Neuronal stem cell (in vitro differentiated cells): ENCODE data around the gene KANK2.
"Not testable (repeated sequence)": the region's sequence is repeated elsewhere in the genome, so short reads cannot be mapped to it uniquely, and the experiment has no call there.

Source experiments
- DNase-seq: peaks from one replicate; pipeline ENCODE4 v3.0.0-alpha.2; 2013; ENCODE audit warnings: low spot score
- H2AFZ ChIP-seq: one replicate; pipeline ENCODE4 v1.6.1; 2013; ENCODE audit warnings: mild to moderate bottlenecking, low read length, inconsistent platforms
- H2AK5ac ChIP-seq: 2 replicates; pipeline ENCODE4 v1.6.1; 2013; ENCODE audit warnings: low read depth, mild to moderate bottlenecking, inconsistent platforms, low read length, moderate library complexity, mixed read lengths
- H2BK120ac ChIP-seq: 2 replicates; pipeline ENCODE4 v1.6.1; 2013; ENCODE audit warnings: low read depth, mild to moderate bottlenecking, inconsistent platforms, low read length, moderate library complexity, mixed read lengths
- H2BK12ac ChIP-seq: one replicate; pipeline ENCODE4 v1.6.1; 2013; ENCODE audit warnings: low read length, inconsistent platforms
- H2BK15ac ChIP-seq: 2 replicates; pipeline ENCODE4 v1.6.1; 2013; ENCODE audit warnings: mild to moderate bottlenecking, low read length, inconsistent platforms, mixed read lengths
- H2BK5ac ChIP-seq: one replicate; pipeline ENCODE4 v1.6.1; 2013; ENCODE audit warnings: inconsistent platforms, mild to moderate bottlenecking, low read length, moderate library complexity
- H3K14ac ChIP-seq: one replicate; pipeline ENCODE4 v1.6.1; 2013; ENCODE audit warnings: low read length, inconsistent platforms
- H3K18ac ChIP-seq: 2 replicates; pipeline ENCODE4 v1.6.1; 2013; ENCODE audit warnings: low read length, inconsistent platforms
- H3K23ac ChIP-seq: 2 replicates; pipeline ENCODE4 v1.6.1; 2013; ENCODE audit warnings: low read depth, mild to moderate bottlenecking, mixed read lengths, low read length, inconsistent platforms; ENCODE audit not compliant: poor library complexity
- H3K27ac ChIP-seq: replicated peaks from 3 replicates; pipeline ENCODE4 v1.5.1; 2013; ENCODE audit warnings: low read length, inconsistent platforms
- H3K27me3 ChIP-seq, 3 experiments: 2 replicates each; pipeline ENCODE4 v1.6.1; 2013; ENCODE audit warnings: low read length in 3 of 3, mild to moderate bottlenecking in 2 of 3, inconsistent platforms in 1 of 3, low read depth in 1 of 3, mixed read lengths in 1 of 3, moderate library complexity in 1 of 3; ENCODE audit not compliant: control insufficient read depth in 3 of 3, insufficient read depth in 3 of 3
- H3K36me3 ChIP-seq, 2 donors: replicated peaks in 1 of 2; 2 replicates each; pipeline ENCODE4 v1.6.1; 2013; ENCODE audit warnings: low read length in 2 of 2; ENCODE audit not compliant: control insufficient read depth in 2 of 2, insufficient read depth in 2 of 2
- H3K4ac ChIP-seq: 2 replicates; pipeline ENCODE4 v1.6.1; 2013; ENCODE audit warnings: inconsistent platforms, mild to moderate bottlenecking, low read length, moderate library complexity
- H3K4me1 ChIP-seq, 2 donors: 1 replicate in 1 of 2; 2 replicates in 1 of 2; pipeline ENCODE4 v1.6.1; 2013; ENCODE audit warnings: low read length in 2 of 2, low read depth in 1 of 2; ENCODE audit not compliant: control insufficient read depth in 2 of 2, insufficient read depth in 1 of 2
- H3K4me2 ChIP-seq: one replicate; pipeline ENCODE4 v1.6.1; 2013; ENCODE audit warnings: mild to moderate bottlenecking, low read length, inconsistent platforms; ENCODE audit not compliant: insufficient read depth, poor library complexity, severe bottlenecking
- H3K4me3 ChIP-seq, 2 donors: 2 replicates each; pipeline ENCODE4 v1.5.1; 2013; ENCODE audit warnings: low read length in 2 of 2, mild to moderate bottlenecking in 2 of 2, inconsistent platforms in 1 of 2, moderate library complexity in 1 of 2
- H3K79me1 ChIP-seq: one replicate; pipeline ENCODE4 v1.6.1; 2013; ENCODE audit warnings: low read depth, mild to moderate bottlenecking, inconsistent platforms, low read length, moderate library complexity
- H3K9ac ChIP-seq: one replicate; pipeline ENCODE4 v1.6.1; 2013; ENCODE audit warnings: mild to moderate bottlenecking, low read depth, low read length, inconsistent platforms; ENCODE audit not compliant: poor library complexity
- H3K9me3 ChIP-seq, 2 donors: replicated peaks in 1 of 2; 2 replicates each; pipeline versions ENCODE3 to v1.6.1; 2013; ENCODE audit warnings: low read length in 2 of 2, mild to moderate bottlenecking in 2 of 2, inconsistent platforms in 1 of 2, low read depth in 1 of 2, mixed read lengths in 1 of 2, moderate library complexity in 1 of 2; ENCODE audit not compliant: control insufficient read depth in 2 of 2, insufficient read depth in 1 of 2
- H4K8ac ChIP-seq: one replicate; pipeline ENCODE4 v1.6.1; 2013; ENCODE audit warnings: low read depth, mild to moderate bottlenecking, inconsistent platforms, low read length, moderate library complexity
- H4K91ac ChIP-seq: one replicate; pipeline ENCODE4 v1.6.1; 2013; ENCODE audit warnings: low read length, low read depth, mild to moderate bottlenecking, inconsistent platforms; ENCODE audit not compliant: poor library complexity
- WGBS, 2 donors: extraction: QIAGEN DNeasy Blood & Tissue Kit; methylation state at CpG; one replicate each; pipeline ENCODE4 v1.1.7; 2013; ENCODE audit warnings: missing lambda C conversion rate in 2 of 2, mixed read lengths in 1 of 2; ENCODE audit not compliant: insufficient read length in 2 of 2, insufficient replicate concordance in 1 of 2; ENCODE audit errors: extremely low coverage in 2 of 2; 5-methylcytosine and 5-hydroxymethylcytosine counted together

KANK2 gene

DNA sequence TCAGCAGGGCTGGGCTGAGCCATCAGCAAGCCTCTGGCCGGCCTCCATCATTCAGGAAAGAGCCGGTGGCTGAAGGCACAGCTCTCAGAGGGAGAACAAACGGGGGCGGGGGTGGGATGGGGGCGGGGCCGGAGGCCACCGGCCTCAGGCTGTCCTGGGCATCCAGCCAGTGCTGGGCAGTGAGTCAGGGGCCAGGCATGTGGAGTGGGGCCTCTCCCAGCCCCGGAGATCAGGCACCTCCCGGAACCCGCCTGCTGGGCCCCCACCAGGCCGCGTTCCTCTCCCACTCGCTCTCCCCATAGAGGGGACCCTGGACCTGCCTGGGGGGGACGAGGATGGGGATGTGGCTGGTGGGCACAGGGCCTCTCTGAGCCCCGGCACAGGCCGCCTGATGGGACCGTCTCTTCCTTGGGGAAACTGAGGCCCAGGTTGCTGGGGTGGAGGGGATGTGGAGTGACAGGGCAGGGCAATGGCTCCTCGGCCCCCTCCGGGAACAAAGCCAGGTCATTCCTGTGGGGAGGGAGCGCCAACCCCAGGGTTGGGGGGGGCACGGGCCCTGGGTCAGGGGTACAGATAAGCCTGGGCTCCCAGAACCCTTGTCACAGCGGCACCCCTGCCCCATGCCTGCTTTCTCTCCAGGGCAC, 54.7 kb downstream of the KANK2 start:
- Histone ChIP-seq H3K27ac (peak overlapping the region; percentile 66), H3K9me3 (peaks cover 0 to 6% of the 10 kb centered on the region in 2 donors), H3K36me3 (peaks cover 17 to 43% of the 10 kb centered on the region in 2 donors), H2BK15ac (peak overlapping the region; percentile 77), H3K9ac (peak overlapping the region; percentile 24), H2AFZ (peak overlapping the region; percentile 15), H3K4ac (peak overlapping the region; percentile 37), H3K4me1 (peaks cover 30 to 32% of the 10 kb centered on the region in 2 donors), H3K4me3 (no peak overlapping the region), H4K91ac (no peak overlapping the region), H2BK120ac (peak overlapping the region; percentile 100), H3K18ac (peak overlapping the region; percentile 96), H2BK12ac (peak overlapping the region; percentile 60), H4K8ac (no peak overlapping the region), H3K79me1 (peaks cover 4% of the 10 kb centered on the region), H3K23ac (peak overlapping the region; percentile 95), H3K14ac (peak overlapping the region; percentile 57), H2AK5ac (peak overlapping the region; percentile 99), H3K4me2 (peak overlapping the region; percentile 22), H3K27me3 (no peaks in the 10 kb centered on the region), H2BK5ac (peak overlapping the region; percentile 97)
- no CpG with 5 or more reads among the region's 22 CpGs for WGBS, 2 donors
- DNase-seq: peak; percentile 57

DNA sequence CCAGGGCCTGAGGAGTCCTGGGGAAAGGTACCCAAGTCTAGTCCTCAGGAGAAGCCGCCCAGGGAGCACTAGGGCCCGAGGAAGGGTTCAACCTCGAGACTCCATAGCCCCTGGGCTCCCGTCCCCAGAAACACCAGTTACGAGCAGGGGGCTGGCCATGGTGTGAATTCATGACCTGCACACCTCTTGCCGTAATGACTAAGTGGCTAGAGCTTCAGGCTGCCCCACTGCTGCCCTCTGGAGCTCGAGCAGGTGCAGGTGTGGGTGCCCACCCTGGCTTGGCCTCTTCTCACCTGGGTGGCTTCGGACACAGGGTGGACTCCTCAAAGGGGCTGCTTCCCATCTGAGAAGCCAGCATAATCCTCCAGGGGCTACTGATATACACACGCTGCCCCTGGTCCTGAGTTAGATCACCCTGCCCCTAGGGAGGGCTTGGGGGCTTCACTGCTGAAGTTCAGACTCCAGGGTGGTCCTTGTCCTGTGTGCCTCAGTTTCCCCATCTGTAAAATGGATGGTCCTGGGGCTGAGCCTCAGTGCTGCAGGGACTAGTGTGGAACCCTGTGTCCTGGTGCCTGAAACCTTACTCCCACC, 55.3 kb downstream of the KANK2 start:
- Histone ChIP-seq H3K14ac (no peak overlapping the region), H2BK5ac (peak overlapping the region; percentile 66), H3K4ac (no peak overlapping the region), H3K27me3 (no peaks in the 10 kb centered on the region), H3K4me2 (peak overlapping the region; percentile 14), H3K23ac (peak overlapping the region; percentile 95), H4K8ac (no peak overlapping the region), H3K79me1 (peaks cover 4% of the 10 kb centered on the region), H3K4me3 (no peak overlapping the region), H3K4me1 (peaks cover 32 to 33% of the 10 kb centered on the region in 2 donors), H3K36me3 (peaks cover 14 to 37% of the 10 kb centered on the region in 2 donors), H3K9ac (no peak overlapping the region), H2AK5ac (peak overlapping the region; percentile 4), H2BK120ac (peak overlapping the region; percentile 88), H3K9me3 (peaks cover 0 to 6% of the 10 kb centered on the region in 2 donors), H2AFZ (peak overlapping the region; percentile 15), H3K18ac (peak overlapping the region; percentile 96), H2BK15ac (peak overlapping the region; percentile 77), H2BK12ac (peak overlapping the region; percentile 75), H3K27ac (peak overlapping the region; percentile 25), H4K91ac (no peak overlapping the region)
- no peak for DNase-seq
- no CpG with 5 or more reads among the region's 9 CpGs for WGBS, 2 donors

DNA sequence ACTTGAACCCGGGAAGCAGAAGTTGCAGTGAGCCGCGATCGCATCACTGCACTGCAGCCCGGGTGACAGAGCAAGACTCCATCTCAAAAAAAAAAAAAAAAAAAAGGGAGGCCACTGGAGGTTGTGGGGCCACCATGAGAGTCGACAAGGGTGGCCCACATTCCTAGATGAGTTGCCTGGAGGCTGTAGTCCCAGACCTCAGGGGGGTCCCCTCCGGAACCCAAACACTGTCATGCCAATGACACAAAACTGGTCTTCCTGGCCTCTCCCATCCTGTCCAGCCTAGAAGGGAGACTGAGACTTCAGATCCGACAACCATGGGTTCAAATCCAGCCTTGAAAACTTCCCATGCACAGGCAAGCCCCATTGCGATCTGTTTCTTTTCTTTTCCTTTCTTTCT, 56.4 kb downstream of the KANK2 start:
- Histone ChIP-seq H3K18ac (no peak overlapping the region), H2BK120ac (no peak overlapping the region), H3K79me1 (peaks cover 4% of the 10 kb centered on the region), H3K9me3 (peaks cover 0 to 3% of the 10 kb centered on the region in 2 donors), H2AK5ac (no peak overlapping the region), H4K8ac (no peak overlapping the region), H3K4ac (no peak overlapping the region), H2AFZ (no peak overlapping the region), H3K27ac (no peak overlapping the region), H3K14ac (no peak overlapping the region), H2BK12ac (no peak overlapping the region), H3K36me3 (peaks cover 10 to 27% of the 10 kb centered on the region in 2 donors), H3K4me1 (peaks cover 32 to 33% of the 10 kb centered on the region in 2 donors), H2BK5ac (no peak overlapping the region), H3K9ac (no peak overlapping the region), H3K4me3 (no peak overlapping the region), H3K4me2 (no peak overlapping the region), H4K91ac (no peak overlapping the region), H2BK15ac (no peak overlapping the region), H3K27me3 (no peaks in the 10 kb centered on the region), H3K23ac (no peak overlapping the region)
- no CpG with 5 or more reads among the region's 9 CpGs for whole genome bisulfite sequencing, 2 donors
- DNase-seq: no peak

DNA sequence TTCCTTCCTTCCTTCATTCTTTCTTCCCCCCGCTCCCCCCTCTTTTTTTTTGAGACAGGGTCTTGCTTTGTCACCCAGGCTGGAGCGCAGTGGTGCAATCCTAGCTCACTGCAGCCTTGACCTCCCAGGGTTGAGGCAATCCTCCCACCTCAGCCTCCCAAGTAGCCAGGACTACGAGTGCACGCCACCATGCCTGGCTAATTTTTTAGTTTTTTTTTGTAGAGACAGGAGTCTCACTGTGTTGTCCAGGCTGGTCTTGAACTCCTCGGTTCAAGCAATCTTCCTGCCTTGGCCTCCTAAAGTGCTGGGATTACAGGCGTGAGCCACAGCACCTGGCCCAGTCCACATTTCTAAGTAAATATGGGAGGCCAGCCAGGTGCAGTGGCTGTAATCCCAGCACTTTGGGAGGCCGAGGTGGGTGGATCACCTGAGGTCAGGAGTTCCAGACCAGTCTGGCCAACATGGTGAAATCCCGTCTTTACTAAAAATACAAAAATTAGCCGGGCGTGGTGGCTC, 57.3 kb downstream of the KANK2 start:
- not testable (repeated sequence) for H3K4me2 ChIP-seq, DNase-seq, H2BK120ac ChIP-seq, H2BK12ac ChIP-seq, H3K4me3 ChIP-seq, H2AK5ac ChIP-seq, H3K9ac ChIP-seq, H3K4ac ChIP-seq, H3K23ac ChIP-seq, H3K9me3 ChIP-seq, H3K27ac ChIP-seq, H2AFZ ChIP-seq, H3K18ac ChIP-seq, H3K79me1 ChIP-seq, H3K14ac ChIP-seq, H3K27me3 ChIP-seq, H4K8ac ChIP-seq, H2BK15ac ChIP-seq, H4K91ac ChIP-seq, H2BK5ac ChIP-seq
- WGBS, 2 donors: no CpG with 5 or more reads among the region's 10 CpGs
- Histone ChIP-seq H3K36me3 (peaks cover 2 to 19% of the 10 kb centered on the region in 2 donors), H3K4me1 (peaks cover 32 to 33% of the 10 kb centered on the region in 2 donors)
